T-helper 17 cell (primary cell): ENCODE measurements around the gene GNA15. TPM values are rescaled to one million over a fixed set of nuclear protein-coding genes. Genes with fewer than 3 reads are reported as not detected.
A peak's percentile ranks its signal among the peaks of the same experiment; 100 is the strongest.
"Not testable (repeated sequence)": the region's sequence is repeated elsewhere in the genome, so short reads cannot be mapped to it uniquely, and the experiment has no call there.

Experiments used
- ATAC-seq: fragments of 150-1000 bp; cut with Tn5 transposase; 2 replicates; pipeline ENCODE4 v1.10.0; 2021; ENCODE audit warnings: mild to moderate bottlenecking, moderate library complexity
- DNase-seq, 3 donors: peaks; one replicate each; pipeline versions ENCODE4 v3.0.0 to v3.0.0-alpha.2; 2020 to 2021
- H3K9me3 ChIP-seq: one replicate; pipeline ENCODE4 v1.7.0; 2013; ENCODE audit warnings: low read length, mild to moderate bottlenecking; ENCODE audit not compliant: control insufficient read depth, poor library complexity, severe bottlenecking
- H3K27ac Mint-ChIP-seq: one replicate; pipeline ENCODE4 v1.8.0; 2022; ENCODE audit warnings: mild to moderate bottlenecking, moderate library complexity, mixed read lengths
- H3K27me3 Mint-ChIP-seq: one replicate; pipeline ENCODE4 v1.8.0; 2022; ENCODE audit warnings: mixed read lengths
- H3K36me3 Mint-ChIP-seq: one replicate; pipeline ENCODE4 v1.8.0; 2022; ENCODE audit warnings: low read depth, mixed read lengths
- H3K4me1 Mint-ChIP-seq: one replicate; pipeline ENCODE4 v1.8.0; 2022; ENCODE audit warnings: mild to moderate bottlenecking, mixed read lengths
- H3K4me3 Mint-ChIP-seq: one replicate; pipeline ENCODE4 v1.8.0; 2022; ENCODE audit warnings: mild to moderate bottlenecking, moderate library complexity, mixed read lengths
- total RNA-seq, 4 donors: library from RNA in 2 of 4; stranded (reverse) in 2 of 4; gene quantifications; one replicate each; pipeline ENCODE4 v1.2.3 and lab custom pipeline; 2022 to 2026

GNA15 gene
- total RNA-seq, 2 donors from 2014 or later, result 28.7 to 54.1 TPM

GRCh38 chr19:3163943-3164342, 28.1 kb downstream of the GNA15 start:
- Mint-ChIP-seq H3K4me1 (peaks cover 16% of the 10 kb centered on the region), H3K4me3 (no peak overlapping the region), H3K27me3 (no peaks in the 10 kb centered on the region), H3K27ac (peak overlapping the region; percentile 76), H3K36me3 (peaks cover 4% of the 10 kb centered on the region)
- DNase-seq (no peak), ATAC-seq (no peak)
- no peaks in the 10 kb centered on the region for H3K9me3 ChIP-seq

- H3K9me3 ChIP-seq, result no peaks in the 10 kb centered on the region
- peaks cover 18% of the 10 kb centered on the region for H3K4me1 Mint-ChIP-seq
- H3K27ac Mint-ChIP-seq, result peak overlapping the region; percentile 59
- no peaks in the 10 kb centered on the region for H3K36me3 Mint-ChIP-seq
- ATAC-seq (no peak), DNase-seq (no peak)
- no peak overlapping the region for H3K4me3 Mint-ChIP-seq
- no peaks in the 10 kb centered on the region for H3K27me3 Mint-ChIP-seq
Measured at GRCh38 chr19:3167533-3168272, 31.9 kb downstream of the GNA15 start.

GRCh38 chr19:3171894-3172672, 36.2 kb downstream of the GNA15 start:
- no peak for DNase-seq
- Mint-ChIP-seq H3K36me3 (no peaks in the 10 kb centered on the region), H3K27ac (peak overlapping the region; percentile 75), H3K27me3 (no peaks in the 10 kb centered on the region), H3K4me1 (peaks cover 21% of the 10 kb centered on the region), H3K4me3 (no peak overlapping the region)
- no peaks in the 10 kb centered on the region for H3K9me3 ChIP-seq
- ATAC-seq, result no peak

- H3K27ac Mint-ChIP-seq, result peak overlapping the region; percentile 75
- not testable (repeated sequence) for H3K36me3 Mint-ChIP-seq, ATAC-seq, H3K9me3 ChIP-seq, DNase-seq, H3K27me3 Mint-ChIP-seq, H3K4me3 Mint-ChIP-seq
- peaks cover 24% of the 10 kb centered on the region for H3K4me1 Mint-ChIP-seq
Measured at GRCh38 chr19:3172673-3173000, 36.8 kb downstream of the GNA15 start.

GRCh38 chr19:3175781-3176714, 40.2 kb downstream of the GNA15 start:
- peak overlapping the region; percentile 98 for H3K27ac Mint-ChIP-seq
- no peak for ATAC-seq
- H3K27me3 Mint-ChIP-seq, result no peaks in the 10 kb centered on the region
- DNase-seq, result no peak
- peaks cover 11% of the 10 kb centered on the region for H3K36me3 Mint-ChIP-seq
- H3K4me3 Mint-ChIP-seq, result peak overlapping the region; percentile 91
- H3K9me3 ChIP-seq, result no peaks in the 10 kb centered on the region
- peaks cover 19% of the 10 kb centered on the region for H3K4me1 Mint-ChIP-seq

DNA sequence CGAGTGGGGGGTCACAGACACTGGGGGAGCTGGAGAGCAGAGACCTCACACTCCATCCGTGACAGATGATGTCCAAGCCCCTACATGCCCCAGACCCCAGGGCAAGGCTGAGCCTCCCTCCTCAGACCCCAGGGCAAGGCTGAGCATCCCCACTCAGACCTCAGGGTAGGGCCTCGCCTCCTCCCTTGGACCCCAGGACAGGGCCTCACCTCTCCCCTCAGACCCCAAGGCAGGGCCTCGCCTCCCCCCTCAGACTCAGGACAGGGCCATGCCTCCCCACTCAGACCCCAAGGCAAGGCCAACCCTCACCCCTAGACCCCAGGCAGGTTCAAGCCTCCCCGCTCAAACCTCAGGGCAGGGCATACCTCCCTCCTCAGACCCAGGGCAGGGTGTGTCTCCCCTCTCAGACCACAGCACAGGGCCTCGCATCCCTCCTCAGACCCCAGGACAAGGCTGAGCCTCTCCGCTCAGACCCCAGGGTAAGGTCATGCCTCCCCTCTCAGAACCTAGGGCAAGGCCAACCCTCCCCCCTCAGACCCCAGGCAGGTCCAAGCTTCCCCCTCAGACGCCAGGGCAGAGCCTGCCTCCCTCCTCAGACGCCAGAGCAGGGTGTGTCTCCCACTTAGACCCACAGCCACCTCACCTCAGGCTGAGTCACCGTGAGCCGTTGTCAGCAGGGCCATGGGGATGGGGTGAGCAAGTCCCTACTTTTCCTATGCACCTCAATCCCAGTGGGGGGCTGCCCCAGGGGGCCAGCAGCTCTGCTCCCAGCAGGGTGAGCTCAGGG, 41.1 kb downstream of the GNA15 start:
- peak overlapping the region; percentile 98 for H3K27ac Mint-ChIP-seq
- peaks cover 11% of the 10 kb centered on the region for H3K36me3 Mint-ChIP-seq
- ATAC-seq, result peak; percentile 64

GRCh38 chr19:3178377-3178972, 42.6 kb downstream of the GNA15 start, which contains the start of gene S1PR4:
Gene S1PR4, plus strand, starts transcription at chr19:3178769. Its CDS starts 24 bp downstream, at chr19:3178793.
- H3K4me1 Mint-ChIP-seq, result peaks cover 23% of the 10 kb centered on the region

More for the DNA sequence above, 41.1 kb downstream of the GNA15 start:
- peak; percentile 39 to 58 (median 46) for DNase-seq
- Mint-ChIP-seq H3K27me3 (no peaks in the 10 kb centered on the region), H3K4me3 (peak overlapping the region; percentile 91), H3K4me1 (peaks cover 16% of the 10 kb centered on the region)
- no peaks in the 10 kb centered on the region for H3K9me3 ChIP-seq

DNA sequence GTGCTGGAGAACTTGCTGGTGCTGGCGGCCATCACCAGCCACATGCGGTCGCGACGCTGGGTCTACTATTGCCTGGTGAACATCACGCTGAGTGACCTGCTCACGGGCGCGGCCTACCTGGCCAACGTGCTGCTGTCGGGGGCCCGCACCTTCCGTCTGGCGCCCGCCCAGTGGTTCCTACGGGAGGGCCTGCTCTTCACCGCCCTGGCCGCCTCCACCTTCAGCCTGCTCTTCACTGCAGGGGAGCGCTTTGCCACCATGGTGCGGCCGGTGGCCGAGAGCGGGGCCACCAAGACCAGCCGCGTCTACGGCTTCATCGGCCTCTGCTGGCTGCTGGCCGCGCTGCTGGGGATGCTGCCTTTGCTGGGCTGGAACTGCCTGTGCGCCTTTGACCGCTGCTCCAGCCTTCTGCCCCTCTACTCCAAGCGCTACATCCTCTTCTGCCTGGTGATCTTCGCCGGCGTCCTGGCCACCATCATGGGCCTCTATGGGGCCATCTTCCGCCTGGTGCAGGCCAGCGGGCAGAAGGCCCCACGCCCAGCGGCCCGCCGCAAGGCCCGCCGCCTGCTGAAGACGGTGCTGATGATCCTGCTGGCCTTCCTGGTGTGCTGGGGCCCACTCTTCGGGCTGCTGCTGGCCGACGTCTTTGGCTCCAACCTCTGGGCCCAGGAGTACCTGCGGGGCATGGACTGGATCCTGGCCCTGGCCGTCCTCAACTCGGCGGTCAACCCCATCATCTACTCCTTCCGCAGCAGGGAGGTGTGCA, 43.3 kb downstream of the GNA15 start:
- Mint-ChIP-seq H3K4me1 (peaks cover 28% of the 10 kb centered on the region), H3K27ac (peak overlapping the region; percentile 98), H3K36me3 (peaks cover 11% of the 10 kb centered on the region), H3K27me3 (no peaks in the 10 kb centered on the region), H3K4me3 (peak overlapping the region; percentile 98)
- peak; percentile 22 for ATAC-seq
- H3K9me3 ChIP-seq, result no peaks in the 10 kb centered on the region
- DNase-seq, result no peak

More at GRCh38 chr19:3178377-3178972, 42.6 kb downstream of the GNA15 start, which contains the start of gene S1PR4:
- Mint-ChIP-seq H3K4me3 (peak within 1 kb of the TSS; percentile 98), H3K27ac (peak within 1 kb of the TSS; percentile 98), H3K36me3 (peaks cover 11% of the 10 kb centered on the region), H3K27me3 (no peaks in the 10 kb centered on the region)
- no peaks in the 10 kb centered on the region for H3K9me3 ChIP-seq
- DNase-seq (peak; percentile 42 to 50 (median 47)), ATAC-seq (peak; percentile 81)

DNA sequence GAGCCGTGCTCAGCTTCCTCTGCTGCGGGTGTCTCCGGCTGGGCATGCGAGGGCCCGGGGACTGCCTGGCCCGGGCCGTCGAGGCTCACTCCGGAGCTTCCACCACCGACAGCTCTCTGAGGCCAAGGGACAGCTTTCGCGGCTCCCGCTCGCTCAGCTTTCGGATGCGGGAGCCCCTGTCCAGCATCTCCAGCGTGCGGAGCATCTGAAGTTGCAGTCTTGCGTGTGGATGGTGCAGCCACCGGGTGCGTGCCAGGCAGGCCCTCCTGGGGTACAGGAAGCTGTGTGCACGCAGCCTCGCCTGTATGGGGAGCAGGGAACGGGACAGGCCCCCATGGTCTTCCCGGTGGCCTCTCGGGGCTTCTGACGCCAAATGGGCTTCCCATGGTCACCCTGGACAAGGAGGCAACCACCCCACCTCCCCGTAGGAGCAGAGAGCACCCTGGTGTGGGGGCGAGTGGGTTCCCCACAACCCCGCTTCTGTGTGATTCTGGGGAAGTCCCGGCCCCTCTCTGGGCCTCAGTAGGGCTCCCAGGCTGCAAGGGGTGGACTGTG, 44.0 kb downstream of the GNA15 start:
- Mint-ChIP-seq H3K27me3 (no peaks in the 10 kb centered on the region), H3K4me1 (peaks cover 35% of the 10 kb centered on the region), H3K36me3 (peaks cover 11% of the 10 kb centered on the region), H3K27ac (peak overlapping the region; percentile 98), H3K4me3 (peak overlapping the region; percentile 98)
- DNase-seq (no peak), ATAC-seq (peak; percentile 12)
- no peaks in the 10 kb centered on the region for H3K9me3 ChIP-seq

- Mint-ChIP-seq H3K4me1 (peaks cover 44% of the 10 kb centered on the region), H3K27ac (peak overlapping the region; percentile 88), H3K27me3 (no peaks in the 10 kb centered on the region), H3K4me3 (peak overlapping the region; percentile 94), H3K36me3 (peaks cover 11% of the 10 kb centered on the region)
- H3K9me3 ChIP-seq, result no peaks in the 10 kb centered on the region
- DNase-seq (no peak), ATAC-seq (no peak)
Measured at GRCh38 chr19:3183721-3184641, 48.1 kb downstream of the GNA15 start.
